Measurements from ENCODE around the gene ZBTB7C. TPM values are rescaled to one million over a fixed set of nuclear protein-coding genes. Genes with fewer than 3 reads are reported as not detected.

Gene ZBTB7C
- total RNA-seq, 4 donors from 2014 or later, result 38.2 to 92.3 (median 52.4) TPM

GRCh38 chr18:48216639-48217257, 192.4 kb downstream of the ZBTB7C start:
- 85 to 86% methylated on average over 7 to 9 of the region's 9 CpGs for WGBS, 2 donors
- no peak for DNase-seq

DNA sequence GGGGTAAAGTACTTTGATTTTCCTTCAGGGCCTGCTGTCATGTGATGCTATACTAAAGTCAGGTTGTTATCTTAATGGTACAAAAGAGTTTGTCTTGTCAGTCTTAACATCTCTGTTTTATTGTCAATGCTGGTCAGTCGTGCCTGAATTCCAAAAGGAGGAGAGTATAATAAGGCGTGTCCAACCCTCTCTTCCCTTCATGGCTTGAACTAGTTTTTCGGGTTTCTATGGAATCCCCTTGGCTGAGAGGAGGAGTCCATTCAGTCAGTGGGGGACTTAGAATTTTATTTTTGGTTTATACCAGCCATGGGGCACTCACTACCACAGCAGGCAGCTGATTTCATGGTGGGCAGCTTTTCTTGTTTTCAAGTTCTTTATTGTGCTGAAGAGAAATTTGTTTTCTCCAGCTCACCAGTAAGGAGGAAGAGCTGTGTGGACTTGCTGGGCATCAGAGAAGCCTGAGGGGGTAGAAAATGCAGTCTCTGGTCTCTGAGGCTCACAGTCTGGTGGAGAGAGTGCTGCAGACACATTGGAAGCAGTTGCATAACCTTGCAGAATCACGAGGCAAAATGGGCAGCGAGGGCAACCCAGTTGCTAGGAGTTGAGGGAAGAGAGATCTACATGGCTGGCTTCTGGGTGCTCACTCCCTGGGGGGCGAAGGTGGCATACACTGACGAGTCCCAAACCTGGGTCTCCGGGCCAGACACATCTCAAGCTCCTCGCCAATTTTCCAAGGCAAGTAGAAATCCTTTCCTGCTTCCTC, 193.1 kb downstream of the ZBTB7C start:
- intact Hi-C loops (cut with DNase I), result no loop called here
- 65 to 73% methylated on average over 9 of the region's 9 CpGs for WGBS, 2 donors
- Histone ChIP-seq H3K27me3 (no peaks in the 10 kb centered on the region), H3K4me3 (no peak overlapping the region), H3K9me3 (no peaks in the 10 kb centered on the region), H3K36me3 (no peaks in the 10 kb centered on the region), H3K4me1 (peaks cover 4 to 35% (median 4%) of the 10 kb centered on the region in 3 donors), H3K27ac (no peak overlapping the region)
- DNase-seq, result no peak
- TF ChIP-seq POLR2A (IDR thresholded peaks at IDR 0.05) (no peak), CTCF (IDR thresholded peaks at IDR 0.05) (no peak)

More at GRCh38 chr18:48216639-48217257, 192.4 kb downstream of the ZBTB7C start:
- TF ChIP-seq POLR2A (IDR thresholded peaks at IDR 0.05), result no peak
- TF ChIP-seq CTCF (IDR thresholded peaks at IDR 0.05), result no peak
- Histone ChIP-seq H3K4me3 (no peak overlapping the region), H3K4me1 (peaks cover 4 to 35% (median 5%) of the 10 kb centered on the region in 3 donors), H3K27me3 (no peaks in the 10 kb centered on the region), H3K9me3 (no peaks in the 10 kb centered on the region), H3K27ac (no peak overlapping the region), H3K36me3 (no peaks in the 10 kb centered on the region)
- intact Hi-C loops (cut with DNase I), result no loop called here

DNA sequence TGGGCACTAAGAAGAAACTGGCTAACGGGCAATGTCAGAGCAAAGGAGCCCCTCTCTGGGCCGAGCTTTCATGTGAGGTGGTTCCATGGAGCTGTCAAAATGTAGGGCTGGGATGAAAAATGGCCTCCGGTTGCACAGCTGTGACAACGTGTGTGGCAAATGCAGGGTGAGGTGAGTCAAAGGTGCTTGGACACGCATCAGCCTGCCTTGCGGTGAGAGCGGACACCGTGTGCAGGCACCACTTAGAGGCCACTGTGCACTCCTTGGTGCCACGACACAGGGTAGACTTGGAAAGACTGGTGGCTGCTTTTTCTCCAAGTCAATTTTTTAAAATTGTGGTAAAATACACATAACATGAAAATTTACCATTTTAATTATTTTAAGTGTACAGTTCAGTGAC, 195.4 kb downstream of the ZBTB7C start:
- H3K36me3 ChIP-seq, result no peaks in the 10 kb centered on the region
- no peak for DNase-seq
- H3K9me3 ChIP-seq, result no peaks in the 10 kb centered on the region
- H3K4me3 ChIP-seq, result no peak overlapping the region
- TF ChIP-seq CTCF (IDR thresholded peaks at IDR 0.05) (no peak), POLR2A (IDR thresholded peaks at IDR 0.05) (no peak)
- intact Hi-C loops (cut with DNase I), result no loop called here
- 43 to 62% methylated on average over 9 of the region's 9 CpGs for WGBS, 2 donors
- H3K27me3 ChIP-seq, result no peaks in the 10 kb centered on the region
- H3K27ac ChIP-seq, result no peak overlapping the region
- peaks cover 4 to 42% (median 4%) of the 10 kb centered on the region in 3 donors for H3K4me1 ChIP-seq

- Histone ChIP-seq H3K9me3 (no peaks in the 10 kb centered on the region), H3K27me3 (no peaks in the 10 kb centered on the region), H3K27ac (no peak overlapping the region), H3K36me3 (no peaks in the 10 kb centered on the region), H3K4me1 (peaks cover 0 to 29% (median 0%) of the 10 kb centered on the region in 3 donors), H3K4me3 (no peak overlapping the region)
- 32 to 41% methylated on average over 4 of the region's 4 CpGs for WGBS, 2 donors
- no peak for DNase-seq
- TF ChIP-seq POLR2A (IDR thresholded peaks at IDR 0.05) (no peak), CTCF (IDR thresholded peaks at IDR 0.05) (no peak)
- intact Hi-C loops (cut with DNase I), result no loop called here
These were observed 200.6 kb downstream of the ZBTB7C start for GRCh38 chr18:48208432-48209140.

- TF ChIP-seq CTCF (IDR thresholded peaks at IDR 0.05) (no peak), POLR2A (IDR thresholded peaks at IDR 0.05) (no peak)
- no peak for DNase-seq
- no peaks in the 10 kb centered on the region for H3K36me3 ChIP-seq
- intact Hi-C loops (cut with DNase I), result no loop called here
- peaks cover 0 to 26% (median 0%) of the 10 kb centered on the region in 3 donors for H3K4me1 ChIP-seq
- WGBS, 2 donors, result 82 to 98% methylated on average over 2 of the region's 2 CpGs
- H3K27me3 ChIP-seq, result no peaks in the 10 kb centered on the region
- no peak overlapping the region for H3K4me3 ChIP-seq
- no peak overlapping the region for H3K27ac ChIP-seq
- no peaks in the 10 kb centered on the region for H3K9me3 ChIP-seq
These were observed 201.4 kb downstream of the ZBTB7C start for GRCh38 chr18:48207733-48208132.

Measured in esophagus squamous epithelium (tissue), 5 donors.